HL-60 (cell line): ENCODE data around the gene CNN1.

Experiments used
- DNase-seq, 2 experiments: peaks; one replicate each; pipeline ENCODE4 v3.0.0-alpha.2; 2010 to 2020; ENCODE audit warnings: low read depth in 1 of 2, low spot score in 1 of 2
- H3K27ac ChIP-seq: fragments of 250-450 bp; sonication (Bioruptor Pico); replicated peaks from 2 replicates; pipeline ENCODE4 v1.5.1; 2020; ENCODE audit warnings: mild to moderate bottlenecking, moderate library complexity
- H3K27me3 ChIP-seq: fragments of 250-450 bp; sonication (Bioruptor Pico); 2 replicates; pipeline ENCODE4 v1.5.1; 2021; ENCODE audit warnings: mild to moderate bottlenecking, moderate library complexity; ENCODE audit not compliant: insufficient read depth, poor library complexity, severe bottlenecking
- H3K4me3 ChIP-seq: replicated peaks from 2 replicates; pipeline ENCODE4 v1.5.1; 2011; ENCODE audit warnings: mild to moderate bottlenecking, control low read depth, low read length; ENCODE audit not compliant: insufficient read depth
- GABPA ChIP-seq: IDR thresholded peaks from 2 replicates; pipeline ENCODE4 v1.6.1; 2012; ENCODE audit warnings: low read depth
- POLR2AphosphoS5 ChIP-seq: IDR thresholded peaks from 2 replicates; pipeline ENCODE4 v1.6.1; 2012; ENCODE audit warnings: low read depth
- SPI1 ChIP-seq: IDR thresholded peaks from 2 replicates; pipeline ENCODE4 v1.6.1; 2012; ENCODE audit warnings: low read depth, mild to moderate bottlenecking, borderline replicate concordance
- TF ChIP-seq, protein P1 (sequence below): IDR thresholded peaks from one replicate; pipeline ENCODE4 v1.5.1; 2011; ENCODE audit warnings: low read length, control low read depth, inconsistent platforms; ENCODE audit not compliant: insufficient read depth
- TF ChIP-seq, protein P2 (sequence below): IDR thresholded peaks from 2 replicates; pipeline ENCODE4 v1.6.1; 2012; ENCODE audit warnings: low read depth; ENCODE audit not compliant: insufficient replicate concordance

Gene CNN1

DNA sequence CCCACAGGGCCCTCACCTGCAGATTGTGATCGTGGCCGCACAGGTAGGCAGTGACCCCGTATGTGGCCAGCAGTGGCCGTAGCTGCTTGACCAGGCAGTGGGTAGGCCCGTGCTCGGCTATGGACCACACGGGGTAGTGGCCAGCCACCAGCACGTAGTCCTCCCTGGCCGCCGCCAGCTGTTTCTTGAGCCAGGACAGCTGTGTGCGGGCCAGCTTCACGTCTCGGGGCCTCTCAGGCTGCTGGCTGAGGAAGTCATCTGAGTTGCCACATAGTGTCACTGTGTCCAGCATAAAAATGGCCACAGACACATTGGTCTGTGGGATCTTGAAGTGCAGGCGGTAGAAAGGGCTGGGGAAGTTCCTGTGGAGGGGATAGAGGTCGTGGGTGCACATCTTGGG, 37.6 kb downstream of the CNN1 start:
- no peak for DNase-seq

DNA sequence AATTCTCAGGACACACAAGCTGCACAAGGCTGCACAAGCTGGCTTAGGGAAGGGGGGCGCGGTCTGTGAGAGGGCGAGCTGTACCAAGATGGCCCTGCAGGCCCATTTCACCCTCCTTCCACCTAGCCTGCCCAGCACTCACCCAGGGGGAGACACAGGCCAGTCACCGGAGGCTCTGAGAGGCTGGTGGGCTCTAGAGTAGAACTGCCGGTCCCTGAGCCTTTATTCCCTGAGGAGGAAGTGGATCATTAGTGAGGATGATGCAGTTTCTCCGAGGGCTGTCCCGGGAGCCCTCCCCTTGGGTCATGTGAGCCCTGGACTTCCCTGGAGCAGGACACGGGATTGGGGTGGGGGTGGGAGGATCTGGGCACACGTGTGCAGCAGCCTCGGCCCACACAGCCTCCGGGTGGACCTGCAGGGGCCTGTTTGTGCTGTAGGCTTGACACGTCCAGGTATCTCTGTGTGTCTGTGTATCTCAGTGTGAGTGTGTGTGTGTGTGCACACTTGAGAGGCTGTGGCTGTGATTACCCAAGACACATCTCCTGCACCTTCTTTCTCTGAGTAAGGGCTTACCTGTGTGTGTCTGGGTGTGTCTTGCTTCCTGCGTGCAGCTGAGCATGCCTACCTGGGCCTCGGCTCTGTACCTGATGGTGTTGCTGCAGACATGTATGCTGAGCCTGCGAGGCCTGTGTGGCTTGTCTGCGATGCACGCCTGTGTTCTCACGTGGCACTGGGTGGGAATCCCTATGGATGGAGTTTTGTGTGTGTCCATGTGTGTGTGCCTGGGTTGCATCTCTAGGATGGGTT, 39.0 kb downstream of the CNN1 start, which contains the start of gene ACP5:
ACP5 (minus strand) TSS at position 195 of the 807 bp plus-strand sequence. CDS start 328 bp downstream, outside the sequence.
- DNase-seq = no peak
- H3K27me3 ChIP-seq = no peaks in the 10 kb centered on the region
- H3K4me3 ChIP-seq = no peak within 1 kb of the TSS
- H3K27ac ChIP-seq = no peak within 1 kb of the TSS
- TF ChIP-seq SPI1 (no peak), POLR2AphosphoS5 (no peak; the same call in 1 of the 2 replicates), GABPA (no peak)
- TF ChIP-seq, protein P1, sequence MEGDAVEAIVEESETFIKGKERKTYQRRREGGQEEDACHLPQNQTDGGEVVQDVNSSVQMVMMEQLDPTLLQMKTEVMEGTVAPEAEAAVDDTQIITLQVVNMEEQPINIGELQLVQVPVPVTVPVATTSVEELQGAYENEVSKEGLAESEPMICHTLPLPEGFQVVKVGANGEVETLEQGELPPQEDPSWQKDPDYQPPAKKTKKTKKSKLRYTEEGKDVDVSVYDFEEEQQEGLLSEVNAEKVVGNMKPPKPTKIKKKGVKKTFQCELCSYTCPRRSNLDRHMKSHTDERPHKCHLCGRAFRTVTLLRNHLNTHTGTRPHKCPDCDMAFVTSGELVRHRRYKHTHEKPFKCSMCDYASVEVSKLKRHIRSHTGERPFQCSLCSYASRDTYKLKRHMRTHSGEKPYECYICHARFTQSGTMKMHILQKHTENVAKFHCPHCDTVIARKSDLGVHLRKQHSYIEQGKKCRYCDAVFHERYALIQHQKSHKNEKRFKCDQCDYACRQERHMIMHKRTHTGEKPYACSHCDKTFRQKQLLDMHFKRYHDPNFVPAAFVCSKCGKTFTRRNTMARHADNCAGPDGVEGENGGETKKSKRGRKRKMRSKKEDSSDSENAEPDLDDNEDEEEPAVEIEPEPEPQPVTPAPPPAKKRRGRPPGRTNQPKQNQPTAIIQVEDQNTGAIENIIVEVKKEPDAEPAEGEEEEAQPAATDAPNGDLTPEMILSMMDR = no peak
- TF ChIP-seq, protein P2, sequence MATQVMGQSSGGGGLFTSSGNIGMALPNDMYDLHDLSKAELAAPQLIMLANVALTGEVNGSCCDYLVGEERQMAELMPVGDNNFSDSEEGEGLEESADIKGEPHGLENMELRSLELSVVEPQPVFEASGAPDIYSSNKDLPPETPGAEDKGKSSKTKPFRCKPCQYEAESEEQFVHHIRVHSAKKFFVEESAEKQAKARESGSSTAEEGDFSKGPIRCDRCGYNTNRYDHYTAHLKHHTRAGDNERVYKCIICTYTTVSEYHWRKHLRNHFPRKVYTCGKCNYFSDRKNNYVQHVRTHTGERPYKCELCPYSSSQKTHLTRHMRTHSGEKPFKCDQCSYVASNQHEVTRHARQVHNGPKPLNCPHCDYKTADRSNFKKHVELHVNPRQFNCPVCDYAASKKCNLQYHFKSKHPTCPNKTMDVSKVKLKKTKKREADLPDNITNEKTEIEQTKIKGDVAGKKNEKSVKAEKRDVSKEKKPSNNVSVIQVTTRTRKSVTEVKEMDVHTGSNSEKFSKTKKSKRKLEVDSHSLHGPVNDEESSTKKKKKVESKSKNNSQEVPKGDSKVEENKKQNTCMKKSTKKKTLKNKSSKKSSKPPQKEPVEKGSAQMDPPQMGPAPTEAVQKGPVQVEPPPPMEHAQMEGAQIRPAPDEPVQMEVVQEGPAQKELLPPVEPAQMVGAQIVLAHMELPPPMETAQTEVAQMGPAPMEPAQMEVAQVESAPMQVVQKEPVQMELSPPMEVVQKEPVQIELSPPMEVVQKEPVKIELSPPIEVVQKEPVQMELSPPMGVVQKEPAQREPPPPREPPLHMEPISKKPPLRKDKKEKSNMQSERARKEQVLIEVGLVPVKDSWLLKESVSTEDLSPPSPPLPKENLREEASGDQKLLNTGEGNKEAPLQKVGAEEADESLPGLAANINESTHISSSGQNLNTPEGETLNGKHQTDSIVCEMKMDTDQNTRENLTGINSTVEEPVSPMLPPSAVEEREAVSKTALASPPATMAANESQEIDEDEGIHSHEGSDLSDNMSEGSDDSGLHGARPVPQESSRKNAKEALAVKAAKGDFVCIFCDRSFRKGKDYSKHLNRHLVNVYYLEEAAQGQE = no peak

More for the DNA sequence above, 37.6 kb downstream of the CNN1 start:
- TF ChIP-seq SPI1 (0 out of 2 replicates have a peak, but pooled peaks have one; percentile 7), GABPA (no peak)
- H3K4me3 ChIP-seq = no peak overlapping the region
- H3K27ac ChIP-seq = no peak overlapping the region
- H3K27me3 ChIP-seq = no peaks in the 10 kb centered on the region

DNA sequence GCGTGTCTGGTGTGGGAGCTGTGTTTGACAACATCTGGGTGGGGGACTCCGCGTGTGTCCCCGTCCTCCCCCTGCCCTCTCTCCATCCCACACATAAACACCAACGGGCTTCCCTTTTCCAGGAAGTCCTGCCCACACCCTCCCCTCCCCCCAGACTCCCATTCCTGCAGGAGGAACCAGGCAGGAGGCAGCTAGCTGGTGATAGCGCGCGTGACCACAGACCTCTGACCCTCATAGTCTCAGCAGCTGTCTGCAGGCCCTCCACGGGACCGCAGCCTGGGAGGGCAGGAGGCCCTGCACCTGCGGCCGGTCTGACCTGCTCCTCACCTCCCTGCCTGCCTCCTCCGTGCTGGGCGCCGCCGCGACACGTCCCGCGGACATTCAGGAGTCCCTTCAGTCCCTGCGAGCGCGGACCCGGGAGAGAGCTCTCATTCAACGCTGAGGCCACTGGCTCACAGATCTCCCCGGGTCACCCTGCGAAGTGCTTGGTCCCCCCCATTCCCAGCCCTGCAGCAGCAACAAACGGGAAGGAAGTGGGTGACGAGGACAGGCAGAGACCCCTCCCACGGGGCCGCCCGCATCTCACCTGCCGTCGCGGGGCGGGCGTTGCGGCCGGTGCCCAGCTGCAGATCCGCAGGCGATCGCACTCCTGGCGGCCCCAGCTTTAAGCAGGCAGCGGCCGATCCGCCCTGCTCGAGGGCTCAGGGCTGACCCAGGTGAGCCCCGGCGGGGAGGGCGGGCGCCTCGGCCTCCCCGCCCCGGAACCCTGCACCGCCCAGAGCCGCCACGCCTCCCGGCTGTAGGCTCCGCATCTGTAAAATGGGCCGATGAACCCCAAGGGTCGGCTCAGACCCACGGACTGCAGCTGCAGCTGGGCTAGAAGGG, 39.8 kb downstream of the CNN1 start:
- no peak for TF ChIP-seq GABPA
- no peak; the same call in 1 of the 2 replicates for TF ChIP-seq SPI1
- TF ChIP-seq, protein P2 = no peak
- TF ChIP-seq POLR2AphosphoS5 = peak; percentile 52; the same call in 1 of the 2 replicates
- Histone ChIP-seq H3K27ac (no peak overlapping the region), H3K4me3 (no peak overlapping the region), H3K27me3 (no peaks in the 10 kb centered on the region)
- peak; percentile 45 to 74 for DNase-seq

DNA sequence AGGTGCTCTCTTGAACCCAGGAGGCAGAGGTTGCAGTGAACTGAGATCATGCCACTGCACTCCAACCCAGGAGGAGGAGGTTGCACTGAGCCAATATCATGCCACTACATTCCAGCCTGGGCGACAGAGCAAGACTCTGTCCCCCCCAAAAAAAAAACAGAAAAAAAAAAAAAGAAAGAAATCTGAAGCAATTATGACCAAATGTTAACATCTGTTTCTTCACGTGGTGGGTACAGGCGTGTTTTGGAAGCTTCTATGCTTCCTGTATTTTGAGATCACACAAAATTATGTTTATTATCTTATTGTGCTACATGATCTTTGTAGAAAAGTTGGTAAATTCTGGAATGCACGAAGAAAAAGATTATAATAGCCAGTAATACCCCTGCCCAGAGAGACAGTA, 41.5 kb downstream of the CNN1 start:
- no peak for DNase-seq
- no peak overlapping the region for H3K4me3 ChIP-seq
- TF ChIP-seq, protein P1 = no peak
- TF ChIP-seq SPI1 = no peak
- no peak for TF ChIP-seq GABPA
- TF ChIP-seq POLR2AphosphoS5 = no peak
- TF ChIP-seq, protein P2 = no peak
- H3K27me3 ChIP-seq = no peaks in the 10 kb centered on the region
- no peak overlapping the region for H3K27ac ChIP-seq
